Endothelial cell of umbilical vein (primary cell): ENCODE data around the gene JAKMIP1. TPM values are rescaled to one million over a fixed set of nuclear protein-coding genes. Genes with fewer than 3 reads are reported as not detected.

Experiments used
- BruUV-seq: library from RNA; stranded (reverse); fragments of 400-500 nt; replicated peaks from 2 replicates; lab custom pipeline; 2021; lab: Mats Ljungman, UMichigan
- CTCF ChIA-PET: fragments of 300-600, 350-600 bp; sonication (Branson Sonifier 250); formaldehyde crosslinking; loops from one replicate; lab custom pipeline; 2021; ENCODE audit warnings: antibody characterized with exemption, inconsistent platforms; lab: Charles Lee
- POLR2A ChIA-PET: fragments of 300-600, 350-600 bp; sonication (Branson Sonifier 250); formaldehyde crosslinking; loops from one replicate; lab custom pipeline; 2021; ENCODE audit warnings: antibody characterized with exemption, inconsistent platforms; lab: Charles Lee
- DNase-seq: peaks from one replicate; pipeline ENCODE4 v3.0.0-alpha.2; 2011; ENCODE audit warnings: low read depth, low spot score
- FAIRE-seq: peaks from 2 replicates; lab custom pipeline; 2011; peaks lifted over from hg19 to GRCh38; lab: Jason Lieb, UNC
- H2AFZ ChIP-seq: 2 replicates; pipeline ENCODE4 v1.6.0; 2012; ENCODE audit warnings: low read depth, low read length, control low read depth, inconsistent platforms
- H3K27ac ChIP-seq: 2 replicates; pipeline ENCODE4 v1.5.1; 2011; ENCODE audit warnings: low read depth, mild to moderate bottlenecking, control low read depth, low read length, moderate library complexity; ENCODE audit not compliant: insufficient read depth
- H3K27me3 ChIP-seq, 2 experiments: 2 replicates each; pipeline versions ENCODE4 v1.6.0 to v1.6.1; 2011; ENCODE audit warnings: low read length in 2 of 2, mixed read lengths in 1 of 2; ENCODE audit not compliant: control insufficient read depth in 2 of 2, insufficient read depth in 2 of 2
- H3K36me3 ChIP-seq, 2 experiments: 2 replicates in 1 of 2; 3 replicates in 1 of 2; pipeline ENCODE4 v1.5.1; 2011; ENCODE audit warnings: low read length in 2 of 2, mild to moderate bottlenecking in 1 of 2, moderate library complexity in 1 of 2; ENCODE audit not compliant: control insufficient read depth in 2 of 2, insufficient read depth in 2 of 2; ENCODE audit errors: extremely low read depth in 1 of 2
- H3K4me1 ChIP-seq: 3 replicates; pipeline ENCODE4 v1.5.1; 2011; ENCODE audit warnings: mild to moderate bottlenecking, low read length; ENCODE audit not compliant: control insufficient read depth, insufficient read depth; ENCODE audit errors: extremely low read depth
- H3K4me2 ChIP-seq: 2 replicates; pipeline ENCODE4 v1.6.1; 2011; ENCODE audit warnings: low read length, control low read depth, mixed read lengths; ENCODE audit not compliant: insufficient read depth
- H3K4me3 ChIP-seq, 3 experiments: fragments of 200-600 bp in 1 of 3; sonication (generic), shearing (Covaris generic) in 1 of 3; replicated peaks in 1 of 3; 2 replicates each; pipeline ENCODE4 v1.5.1; 2011 to 2016; ENCODE audit warnings: control low read depth in 3 of 3, low read length in 3 of 3, mild to moderate bottlenecking in 2 of 3, inconsistent platforms in 1 of 3, low read depth in 1 of 3, moderate library complexity in 1 of 3; ENCODE audit not compliant: insufficient read depth in 1 of 3
- H3K79me2 ChIP-seq: 2 replicates; pipeline ENCODE4 v1.6.0; 2012; ENCODE audit warnings: low read length, inconsistent platforms; ENCODE audit not compliant: control insufficient read depth, insufficient read depth
- H3K9ac ChIP-seq: replicated peaks from 2 replicates; pipeline ENCODE3; 2011; ENCODE audit warnings: low read length, control low read depth; ENCODE audit not compliant: insufficient read depth; ENCODE audit errors: extremely low read depth
- H3K9me1 ChIP-seq: replicated peaks from 3 replicates; pipeline ENCODE4 v1.6.0; 2011; ENCODE audit warnings: mild to moderate bottlenecking, low read length; ENCODE audit not compliant: control insufficient read depth, insufficient read depth; ENCODE audit errors: extremely low read depth
- H3K9me3 ChIP-seq: replicated peaks from 2 replicates; pipeline ENCODE4 v1.5.1; 2012; ENCODE audit warnings: low read length, inconsistent platforms; ENCODE audit not compliant: control insufficient read depth, insufficient read depth
- H4K20me1 ChIP-seq: replicated peaks from 2 replicates; pipeline ENCODE3; 2011; ENCODE audit warnings: mild to moderate bottlenecking, low read length; ENCODE audit not compliant: control insufficient read depth, insufficient read depth; ENCODE audit errors: extremely low read depth
- EZH2 ChIP-seq: IDR thresholded peaks from 2 replicates; pipeline ENCODE4 v1.6.1; 2012; ENCODE audit warnings: borderline replicate concordance, low read depth, mild to moderate bottlenecking, moderate library complexity, low read length, inconsistent platforms; ENCODE audit not compliant: severe bottlenecking
- FOS ChIP-seq: IDR thresholded peaks from 2 replicates; pipeline ENCODE4 v1.6.1; 2011; ENCODE audit warnings: mild to moderate bottlenecking, low read length, moderate library complexity, borderline replicate concordance; ENCODE audit not compliant: insufficient read depth
- GATA2 ChIP-seq: IDR thresholded peaks from 2 replicates; pipeline ENCODE4 v1.7.0; 2011; ENCODE audit warnings: low read depth, mild to moderate bottlenecking, moderate library complexity, mixed read lengths, low read length; ENCODE audit not compliant: insufficient read length, insufficient read depth
- MYC ChIP-seq: IDR thresholded peaks from one replicate; pipeline ENCODE4 v1.6.1; 2011; ENCODE audit warnings: mild to moderate bottlenecking, low read depth, low read length
- POLR2A ChIP-seq: IDR thresholded peaks from 2 replicates; pipeline ENCODE4 v1.6.1; 2012; ENCODE audit warnings: low read depth, mild to moderate bottlenecking, control low read depth, low read length
- POLR2AphosphoS5 ChIP-seq: IDR thresholded peaks from 2 replicates; pipeline ENCODE4 v1.6.1; 2012; ENCODE audit warnings: low read depth, mild to moderate bottlenecking, control low read depth, low read length, moderate library complexity; ENCODE audit not compliant: insufficient read depth
- dilution Hi-C: fragments of 300-500 bp; cut with MboI; formaldehyde crosslinking; loops from one replicate; pipeline ENCODE4 v1.15.0; 2019; ENCODE audit warnings: low sequenced_read_pairs; ENCODE audit not compliant: extremely low pct_ligation_motif_present
- intact Hi-C: fragments of 100-400 bp; cut with micrococcal nuclease; formaldehyde crosslinking; loops from one replicate; pipeline ENCODE4 v1.10.0; 2022
- polyA plus RNA-seq, 4 experiments: library from polyadenylated mRNA; depleted of rRNA in 3 of 4; stranded (reverse) in 3 of 4; unstranded in 1 of 4; fragments of >200 nt; gene quantifications; 2 replicates each; pipeline versions ENCODE4 v1.2.1 to v1.2.3, GENCODE V29; 2011 to 2012; ENCODE audit warnings: missing spikeins in 1 of 4
- total RNA-seq: library from RNA; stranded (reverse); gene quantifications from 2 replicates; pipeline ENCODE4 v1.2.3, GENCODE V29; 2021
- TF ChIP-seq, protein P1 (sequence below), 2 donors: IDR thresholded peaks; 1 replicate in 1 of 2; 2 replicates in 1 of 2; pipeline ENCODE4 v1.5.1; 2011; ENCODE audit warnings: low read length in 2 of 2, mild to moderate bottlenecking in 2 of 2, moderate library complexity in 2 of 2, control low read depth in 1 of 2, inconsistent platforms in 1 of 2, low read depth in 1 of 2; ENCODE audit not compliant: insufficient read depth in 1 of 2; ENCODE audit errors: extremely low read depth in 1 of 2
- TF ChIP-seq, protein P2 (sequence below): IDR thresholded peaks from 2 replicates; pipeline ENCODE4 v1.6.1; 2011; ENCODE audit not compliant: insufficient read depth, insufficient read length

JAKMIP1 gene
- total and polyA plus RNA-seq, 2 donors (not counting 3 experiments of a cell fraction or from before 2014, with no cell fraction given) = not detected

DNA sequence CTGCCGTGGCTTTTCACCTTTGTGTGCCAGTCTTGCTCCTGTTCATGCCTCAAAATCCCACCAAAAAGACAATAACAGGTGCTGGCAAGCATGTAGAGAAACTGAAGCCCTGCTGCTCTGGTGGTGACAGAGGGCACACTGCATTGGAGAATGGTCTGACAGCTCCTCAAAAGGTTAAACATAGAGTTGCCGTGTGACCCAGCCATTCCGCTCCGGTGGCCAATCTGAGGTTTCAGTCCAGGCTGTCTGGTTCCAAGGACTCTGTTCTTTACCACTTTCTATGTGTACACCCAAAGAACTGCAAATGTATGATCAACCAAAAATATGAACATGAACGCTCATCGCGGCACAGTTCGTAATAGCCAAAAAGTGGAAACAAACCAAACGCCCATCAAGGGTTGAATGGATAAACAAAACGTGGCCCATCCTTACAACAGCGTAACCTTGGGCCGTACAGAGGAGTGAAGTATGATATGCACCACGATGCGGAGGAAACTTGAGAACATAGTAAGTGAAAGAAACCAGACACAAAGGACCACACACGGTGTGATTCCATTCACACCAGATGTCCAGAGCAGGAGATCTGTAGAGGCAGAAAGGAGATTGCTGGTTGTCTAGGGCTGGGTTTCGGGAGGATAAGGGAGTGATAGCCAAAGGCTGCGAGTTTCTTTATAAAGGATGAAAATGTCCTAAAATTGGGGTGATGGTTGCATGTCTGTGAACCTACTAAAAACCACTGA lies 35.7 kb upstream of the JAKMIP1 start:
- CTCF ChIA-PET = no interaction called here
- H2AFZ ChIP-seq = no peak overlapping the region
- no peaks in the 10 kb centered on the region for H3K9me3 ChIP-seq
- no peaks in the 10 kb centered on the region for H3K79me2 ChIP-seq
- FAIRE-seq = no peak
- H3K9me1 ChIP-seq = no peaks in the 10 kb centered on the region
- intact Hi-C loops = no loop called here
- TF ChIP-seq GATA2 (no peak), FOS (no peak), EZH2 (no peak), POLR2AphosphoS5 (no peak), MYC (no peak), POLR2A (no peak)
- TF ChIP-seq, protein P1, sequence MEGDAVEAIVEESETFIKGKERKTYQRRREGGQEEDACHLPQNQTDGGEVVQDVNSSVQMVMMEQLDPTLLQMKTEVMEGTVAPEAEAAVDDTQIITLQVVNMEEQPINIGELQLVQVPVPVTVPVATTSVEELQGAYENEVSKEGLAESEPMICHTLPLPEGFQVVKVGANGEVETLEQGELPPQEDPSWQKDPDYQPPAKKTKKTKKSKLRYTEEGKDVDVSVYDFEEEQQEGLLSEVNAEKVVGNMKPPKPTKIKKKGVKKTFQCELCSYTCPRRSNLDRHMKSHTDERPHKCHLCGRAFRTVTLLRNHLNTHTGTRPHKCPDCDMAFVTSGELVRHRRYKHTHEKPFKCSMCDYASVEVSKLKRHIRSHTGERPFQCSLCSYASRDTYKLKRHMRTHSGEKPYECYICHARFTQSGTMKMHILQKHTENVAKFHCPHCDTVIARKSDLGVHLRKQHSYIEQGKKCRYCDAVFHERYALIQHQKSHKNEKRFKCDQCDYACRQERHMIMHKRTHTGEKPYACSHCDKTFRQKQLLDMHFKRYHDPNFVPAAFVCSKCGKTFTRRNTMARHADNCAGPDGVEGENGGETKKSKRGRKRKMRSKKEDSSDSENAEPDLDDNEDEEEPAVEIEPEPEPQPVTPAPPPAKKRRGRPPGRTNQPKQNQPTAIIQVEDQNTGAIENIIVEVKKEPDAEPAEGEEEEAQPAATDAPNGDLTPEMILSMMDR (IDR thresholded peaks at IDR 0.05; ENCODE audit: extremely low read depth in 1 of 2, insufficient read depth in 1 of 2, low read depth in 1 of 2, low read length in 2 of 2) = no peak
- TF ChIP-seq, protein P2, sequence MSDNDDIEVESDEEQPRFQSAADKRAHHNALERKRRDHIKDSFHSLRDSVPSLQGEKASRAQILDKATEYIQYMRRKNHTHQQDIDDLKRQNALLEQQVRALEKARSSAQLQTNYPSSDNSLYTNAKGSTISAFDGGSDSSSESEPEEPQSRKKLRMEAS = no peak
- no peak overlapping the region for H3K4me2 ChIP-seq
- no peaks in the 10 kb centered on the region for H3K36me3 ChIP-seq
- no peak overlapping the region for H3K4me3 ChIP-seq
- dilution Hi-C loops = no loop called here
- no peaks in the 10 kb centered on the region for H3K4me1 ChIP-seq
- POLR2A ChIA-PET = no interaction called here
- BruUV-seq = no TSS peak
- DNase-seq = no peak
- H3K27me3 ChIP-seq = no peaks in the 10 kb centered on the region
- H3K9ac ChIP-seq = no peak overlapping the region
- H3K27ac ChIP-seq = no peak overlapping the region
- no peaks in the 10 kb centered on the region for H4K20me1 ChIP-seq
